PC-3 (cell line): Measurements from ENCODE around the gene SLC18B1. TPM values are rescaled to one million over a fixed set of nuclear protein-coding genes. Genes with fewer than 3 reads are reported as not detected.

Source experiments
- ATAC-seq: fragments of 200-7000 bp; cut with Tn5 transposase; 2 replicates; pipeline ENCODE4 v1.9.1; 2020; ENCODE audit warnings: mild to moderate bottlenecking, moderate library complexity
- BruUV-seq: library from RNA; stranded (reverse); fragments of 400-500 nt; replicated peaks from 2 replicates; lab custom pipeline; 2021; lab: Mats Ljungman, UMichigan
- CTCF ChIA-PET: fragments of 300-600 bp; sonication (Branson Sonifier 250); formaldehyde crosslinking; loops from one replicate; lab custom pipeline; 2022; ENCODE audit warnings: antibody characterized with exemption; lab: Charles Lee
- POLR2A ChIA-PET: fragments of 300-600 bp; sonication (Branson Sonifier 250); formaldehyde crosslinking; loops from one replicate; lab custom pipeline; 2022; ENCODE audit warnings: antibody characterized with exemption; ENCODE audit not compliant: unreplicated experiment; lab: Charles Lee
- DNase-seq: peaks from one replicate; pipeline ENCODE4 v3.0.0-alpha.2; 2015
- H2AFZ ChIP-seq: fragments of 300-600 bp; sonication (generic); 2 replicates; pipeline ENCODE4 v1.6.0; 2016; ENCODE audit warnings: antibody characterized with exemption, low read length
- H3F3A ChIP-seq: fragments of 300-600 bp; sonication (generic); one replicate; pipeline ENCODE4 v1.6.0; 2017; ENCODE audit warnings: antibody characterized with exemption, low read length, control low read depth, mild to moderate bottlenecking; ENCODE audit not compliant: unreplicated experiment
- H3K27ac ChIP-seq: fragments of 300-600 bp; sonication (generic); 2 replicates; pipeline ENCODE4 v1.5.1; 2016; ENCODE audit warnings: mild to moderate bottlenecking, low read length
- H3K27me3 ChIP-seq: fragments of 300-600 bp; sonication (generic); 2 replicates; pipeline ENCODE4 v1.6.1; 2016; ENCODE audit warnings: low read length, mixed read lengths
- H3K36me3 ChIP-seq: fragments of 300-600 bp; sonication (generic); 2 replicates; pipeline ENCODE4 v1.6.1; 2016; ENCODE audit warnings: low read depth, mixed run types, low read length, mixed read lengths
- H3K4me1 ChIP-seq: fragments of 300-600 bp; sonication (generic); 2 replicates; pipeline ENCODE4 v1.5.1; 2016; ENCODE audit warnings: low read length; ENCODE audit not compliant: insufficient read depth
- H3K4me2 ChIP-seq: fragments of 300-600 bp; sonication (generic); 2 replicates; pipeline ENCODE4 v1.6.0; 2016; ENCODE audit warnings: low read length
- H3K4me3 ChIP-seq: fragments of 300-600 bp; sonication (generic); 2 replicates; pipeline ENCODE4 v1.5.1; 2016; ENCODE audit warnings: mild to moderate bottlenecking, low read length, mixed read lengths
- H3K79me2 ChIP-seq: fragments of 300-600 bp; sonication (generic); 2 replicates; pipeline ENCODE4 v1.6.1; 2017; ENCODE audit warnings: low read length, mixed read lengths
- H3K9ac ChIP-seq: fragments of 300-600 bp; sonication (generic); 2 replicates; pipeline ENCODE4 v1.6.0; 2016; ENCODE audit warnings: mild to moderate bottlenecking, low read length
- H3K9me2 ChIP-seq: fragments of 300-600 bp; sonication (generic); replicated peaks from 2 replicates; pipeline ENCODE4 v1.6.1; 2016; ENCODE audit warnings: mixed run types, low read length, mixed read lengths
- H3K9me3 ChIP-seq: fragments of 300-600 bp; sonication (generic); 2 replicates; pipeline ENCODE4 v1.6.1; 2016; ENCODE audit warnings: low read length, mixed read lengths
- H4K20me1 ChIP-seq: fragments of 300-600 bp; sonication (generic); 2 replicates; pipeline ENCODE4 v1.6.1; 2016; ENCODE audit warnings: low read length, mixed read lengths
- EZH2 ChIP-seq: fragments of 300-600 bp; sonication (generic); IDR thresholded peaks from one replicate; pipeline ENCODE4 v1.6.1; 2017; ENCODE audit warnings: antibody characterized with exemption, mild to moderate bottlenecking, low read length; ENCODE audit not compliant: unreplicated experiment
- EZH2phosphoT487 ChIP-seq: fragments of 300-600 bp; sonication (generic); IDR thresholded peaks from 2 replicates; pipeline ENCODE4 v1.6.1; 2018; ENCODE audit warnings: mild to moderate bottlenecking, antibody characterized with exemption, low read length, borderline replicate concordance
- intact Hi-C: fragments of 100-400 bp; cut with micrococcal nuclease; formaldehyde crosslinking; loops from 2 replicates; pipeline ENCODE4 v1.9.0; 2023
- total RNA-seq: library from RNA; depleted of rRNA; stranded (reverse); fragments of >200 nt; gene quantifications from 2 replicates; pipeline ENCODE4 v1.2.3, GENCODE V29; 2014
- TF ChIP-seq, protein P1 (sequence below): fragments of 300-600 bp; sonication (generic); conservative IDR thresholded peaks from 2 replicates; pipeline ENCODE4 v1.5.1; 2017; ENCODE audit warnings: antibody characterized with exemption, low read depth, mild to moderate bottlenecking, low read length

The SLC18B1 gene
- total RNA-seq, 1 experiment from 2014 or later = 8.4 TPM

DNA sequence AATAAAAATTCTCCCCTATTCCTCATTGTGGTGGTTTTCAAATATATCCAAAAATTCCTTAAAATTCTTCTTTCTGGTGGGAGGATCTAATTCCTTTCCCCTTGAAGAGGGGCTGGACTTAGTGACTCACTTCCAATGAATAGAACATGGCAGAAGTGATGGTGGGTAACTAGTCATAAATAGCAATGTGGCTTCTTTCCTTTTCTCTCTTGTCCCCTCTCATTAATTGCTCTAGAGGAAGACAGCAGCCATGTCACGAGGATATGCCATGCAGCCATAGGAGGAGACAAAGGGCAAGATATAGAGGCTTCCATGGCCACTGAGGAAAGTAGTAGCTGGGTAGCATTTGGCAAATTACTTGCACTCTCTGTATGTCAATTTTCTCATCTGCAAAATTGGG is 46.6 kb downstream of the SLC18B1 start:
- ChIA-PET POLR2A (no interaction called here), CTCF (interaction anchor here (0.7 kb wide), 1 partner anchor 13 kb away, joined by 4 read pairs; no protein-coding TSS in a partner anchor)
- H2AFZ ChIP-seq = no peak overlapping the region
- peaks cover 5% of the 10 kb centered on the region; the same call in 1 of the 2 replicates for H3K4me1 ChIP-seq
- H3K27ac ChIP-seq = no peak overlapping the region
- no peaks in the 10 kb centered on the region for H3F3A ChIP-seq
- BruUV-seq = no TSS peak
- ATAC-seq = no peak
- intact Hi-C loops = no loop called here
- TF ChIP-seq EZH2 (no peak), EZH2phosphoT487 (no peak)
- TF ChIP-seq, protein P1, sequence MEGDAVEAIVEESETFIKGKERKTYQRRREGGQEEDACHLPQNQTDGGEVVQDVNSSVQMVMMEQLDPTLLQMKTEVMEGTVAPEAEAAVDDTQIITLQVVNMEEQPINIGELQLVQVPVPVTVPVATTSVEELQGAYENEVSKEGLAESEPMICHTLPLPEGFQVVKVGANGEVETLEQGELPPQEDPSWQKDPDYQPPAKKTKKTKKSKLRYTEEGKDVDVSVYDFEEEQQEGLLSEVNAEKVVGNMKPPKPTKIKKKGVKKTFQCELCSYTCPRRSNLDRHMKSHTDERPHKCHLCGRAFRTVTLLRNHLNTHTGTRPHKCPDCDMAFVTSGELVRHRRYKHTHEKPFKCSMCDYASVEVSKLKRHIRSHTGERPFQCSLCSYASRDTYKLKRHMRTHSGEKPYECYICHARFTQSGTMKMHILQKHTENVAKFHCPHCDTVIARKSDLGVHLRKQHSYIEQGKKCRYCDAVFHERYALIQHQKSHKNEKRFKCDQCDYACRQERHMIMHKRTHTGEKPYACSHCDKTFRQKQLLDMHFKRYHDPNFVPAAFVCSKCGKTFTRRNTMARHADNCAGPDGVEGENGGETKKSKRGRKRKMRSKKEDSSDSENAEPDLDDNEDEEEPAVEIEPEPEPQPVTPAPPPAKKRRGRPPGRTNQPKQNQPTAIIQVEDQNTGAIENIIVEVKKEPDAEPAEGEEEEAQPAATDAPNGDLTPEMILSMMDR = no peak
- H3K27me3 ChIP-seq = no peaks in the 10 kb centered on the region
- no peak overlapping the region for H3K4me2 ChIP-seq
- H3K36me3 ChIP-seq = no peaks in the 10 kb centered on the region
- no peak overlapping the region for H3K4me3 ChIP-seq
- no peak overlapping the region for H3K9ac ChIP-seq
- no peaks in the 10 kb centered on the region for H3K9me3 ChIP-seq
- H3K79me2 ChIP-seq = no peaks in the 10 kb centered on the region
- no peaks in the 10 kb centered on the region for H3K9me2 ChIP-seq
- DNase-seq = no peak
- no peaks in the 10 kb centered on the region for H4K20me1 ChIP-seq

DNA sequence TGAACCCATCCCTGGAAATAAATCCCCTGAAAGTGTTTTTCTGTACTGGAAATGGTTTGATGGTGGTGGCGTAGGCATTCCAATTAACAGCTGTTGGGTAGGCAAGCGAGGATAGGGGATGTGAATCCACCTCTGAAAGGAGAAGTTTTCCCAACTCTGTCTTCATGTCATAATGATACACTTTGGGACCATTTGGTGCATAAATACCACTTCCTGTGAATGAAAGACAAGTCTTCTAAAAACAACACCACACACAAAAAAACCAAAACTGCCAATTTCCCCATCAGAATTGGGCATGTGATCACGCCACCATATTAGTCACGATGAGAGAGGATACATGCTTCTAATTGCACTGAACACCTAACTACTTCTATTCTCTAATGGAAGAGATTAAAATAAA is 47.1 kb downstream of the SLC18B1 start:
- TF ChIP-seq EZH2phosphoT487 (no peak), EZH2 (no peak)
- TF ChIP-seq, protein P1 = no peak
- no peaks in the 10 kb centered on the region for H3K79me2 ChIP-seq
- POLR2A ChIA-PET = no interaction called here
- H2AFZ ChIP-seq = no peak overlapping the region
- no peaks in the 10 kb centered on the region for H3K9me2 ChIP-seq
- BruUV-seq = no TSS peak
- H3K36me3 ChIP-seq = no peaks in the 10 kb centered on the region
- no peak overlapping the region for H3K4me3 ChIP-seq
- no peak for ATAC-seq
- intact Hi-C loops = no loop called here
- H3K9me3 ChIP-seq = no peaks in the 10 kb centered on the region
- H3K9ac ChIP-seq = no peak overlapping the region
- CTCF ChIA-PET = no interaction called here
- no peaks in the 10 kb centered on the region for H3K27me3 ChIP-seq
- DNase-seq = no peak
- H4K20me1 ChIP-seq = no peaks in the 10 kb centered on the region
- H3K27ac ChIP-seq = no peak overlapping the region
- H3K4me2 ChIP-seq = no peak overlapping the region
- peaks cover 5% of the 10 kb centered on the region; the same call in 1 of the 2 replicates for H3K4me1 ChIP-seq
- H3F3A ChIP-seq = no peaks in the 10 kb centered on the region

DNA sequence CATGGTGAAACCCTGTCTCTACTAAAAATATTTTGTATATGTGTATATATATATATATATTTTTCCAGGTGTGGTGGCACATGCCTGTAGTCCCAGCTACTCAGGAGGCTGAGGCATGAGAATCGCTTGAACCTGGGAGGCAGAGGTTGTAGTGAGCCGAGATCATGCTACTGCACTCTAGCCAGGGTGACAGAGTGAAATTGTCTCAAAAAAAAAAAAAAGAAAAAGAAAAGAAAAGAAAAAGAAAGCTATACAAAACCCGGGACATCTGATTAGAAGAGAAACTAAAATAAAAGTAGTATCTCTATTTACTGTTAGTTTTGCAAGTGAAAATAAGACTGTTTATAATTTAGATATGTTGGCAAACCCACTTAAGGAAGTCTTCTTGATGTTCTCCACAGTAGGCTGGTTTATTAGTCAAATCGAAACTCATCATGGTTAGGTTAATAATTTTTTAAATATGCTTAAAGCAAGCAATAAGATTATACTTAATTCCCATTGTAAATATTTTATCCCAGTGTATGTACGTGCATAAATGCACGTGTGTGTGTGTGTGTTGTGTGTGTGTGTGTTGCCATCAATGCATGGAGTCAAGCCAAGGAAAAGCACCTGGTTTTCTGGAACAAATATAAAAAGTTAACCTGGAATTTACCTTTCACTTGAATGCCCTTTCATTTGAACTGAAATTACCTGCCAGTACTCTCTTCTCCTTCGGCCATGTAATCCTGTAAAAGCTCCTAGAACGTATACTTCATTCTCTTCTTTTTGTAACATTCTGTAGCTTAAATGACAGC is 47.8 kb downstream of the SLC18B1 start:
- Histone ChIP-seq H3K4me2 (no peak overlapping the region), H3K27me3 (no peaks in the 10 kb centered on the region), H3K9me2 (no peaks in the 10 kb centered on the region), H3K79me2 (no peaks in the 10 kb centered on the region), H3K9ac (no peak overlapping the region), H3K9me3 (no peaks in the 10 kb centered on the region), H3K4me1 (peaks cover 5% of the 10 kb centered on the region; the same call in 1 of the 2 replicates), H3F3A (no peaks in the 10 kb centered on the region), H4K20me1 (no peaks in the 10 kb centered on the region), H3K4me3 (no peak overlapping the region), H2AFZ (no peak overlapping the region), H3K27ac (no peak overlapping the region), H3K36me3 (no peaks in the 10 kb centered on the region)
- DNase-seq = no peak
- no TSS peak for BruUV-seq
- POLR2A ChIA-PET = interaction anchor here (0.6 kb wide), 2 partner anchors 13 to 62 kb away, joined by 3 read pairs; no protein-coding TSS in a partner anchor
- CTCF ChIA-PET = no interaction called here
- TF ChIP-seq EZH2phosphoT487 (no peak), EZH2 (no peak)
- TF ChIP-seq, protein P1 = no peak
- intact Hi-C loops = no loop called here
- no peak for ATAC-seq
